Measurements from ENCODE around the gene DPP9.
"Not testable (repeated sequence)": the region's sequence is repeated elsewhere in the genome, so short reads cannot be mapped to it uniquely, and the experiment has no call there.

Gene DPP9

DNA sequence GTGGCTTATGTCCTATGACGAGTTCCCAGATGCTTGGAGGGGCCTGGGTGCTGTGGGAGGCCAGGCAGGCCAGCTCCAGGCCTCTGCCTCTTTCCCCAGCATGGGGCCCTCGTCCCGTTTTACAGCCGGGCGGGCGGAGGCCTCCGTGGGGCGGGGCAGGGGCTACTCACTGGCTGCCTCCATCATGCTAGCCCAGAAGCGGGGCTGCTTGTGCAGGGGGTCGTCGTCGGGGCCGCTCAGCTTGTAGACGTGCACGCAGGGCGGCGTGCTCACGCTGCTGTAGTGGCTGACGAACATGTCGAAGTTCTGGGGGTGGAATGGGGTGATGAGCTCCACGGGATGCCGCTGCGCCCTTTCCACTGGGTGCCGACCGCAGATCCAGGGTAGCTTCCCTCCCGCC is 35.1 kb downstream of the DPP9 start:
- DNase-seq, result no peak

DNA sequence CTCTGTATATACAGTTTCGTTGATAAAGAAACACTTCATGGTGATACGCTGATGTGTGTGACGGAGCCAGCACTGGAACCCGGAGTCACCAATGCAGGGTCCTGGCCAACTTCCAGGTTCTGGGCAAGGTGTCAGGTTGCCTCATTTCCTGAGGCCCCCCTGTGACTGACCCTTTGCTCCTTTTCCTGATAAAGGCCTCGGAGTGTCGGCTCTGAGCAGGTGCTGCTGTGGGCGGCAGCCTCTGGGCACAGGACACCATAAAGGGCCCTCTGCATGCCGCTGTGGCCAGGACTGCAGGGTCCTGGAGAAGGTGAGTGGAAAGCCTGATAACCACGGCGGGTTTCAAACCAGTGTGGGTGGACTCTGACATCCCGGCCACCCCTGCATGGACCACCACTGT is 36.2 kb downstream of the DPP9 start:
- no peak for DNase-seq

DNA sequence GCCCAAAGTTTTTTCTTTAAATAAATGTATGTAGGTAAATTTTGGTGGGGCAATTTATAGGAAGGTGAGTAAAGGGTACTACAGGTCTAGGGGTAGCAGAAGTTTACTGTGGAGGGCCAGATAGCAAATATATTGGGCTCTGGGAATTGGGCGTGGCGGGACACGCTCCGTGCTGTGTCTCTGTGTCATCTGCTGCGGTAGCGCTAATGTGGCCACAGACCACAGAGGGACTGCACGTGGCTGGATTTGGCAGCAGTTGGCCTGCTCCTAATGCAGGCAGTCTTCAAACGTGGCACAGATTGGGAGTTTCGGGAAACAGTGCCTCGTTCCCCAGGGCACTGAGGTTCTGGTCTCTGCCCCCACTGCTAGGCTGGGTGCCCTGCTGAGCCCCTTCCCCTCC is 36.9 kb downstream of the DPP9 start:
- DNase-seq, result no peak

DNA sequence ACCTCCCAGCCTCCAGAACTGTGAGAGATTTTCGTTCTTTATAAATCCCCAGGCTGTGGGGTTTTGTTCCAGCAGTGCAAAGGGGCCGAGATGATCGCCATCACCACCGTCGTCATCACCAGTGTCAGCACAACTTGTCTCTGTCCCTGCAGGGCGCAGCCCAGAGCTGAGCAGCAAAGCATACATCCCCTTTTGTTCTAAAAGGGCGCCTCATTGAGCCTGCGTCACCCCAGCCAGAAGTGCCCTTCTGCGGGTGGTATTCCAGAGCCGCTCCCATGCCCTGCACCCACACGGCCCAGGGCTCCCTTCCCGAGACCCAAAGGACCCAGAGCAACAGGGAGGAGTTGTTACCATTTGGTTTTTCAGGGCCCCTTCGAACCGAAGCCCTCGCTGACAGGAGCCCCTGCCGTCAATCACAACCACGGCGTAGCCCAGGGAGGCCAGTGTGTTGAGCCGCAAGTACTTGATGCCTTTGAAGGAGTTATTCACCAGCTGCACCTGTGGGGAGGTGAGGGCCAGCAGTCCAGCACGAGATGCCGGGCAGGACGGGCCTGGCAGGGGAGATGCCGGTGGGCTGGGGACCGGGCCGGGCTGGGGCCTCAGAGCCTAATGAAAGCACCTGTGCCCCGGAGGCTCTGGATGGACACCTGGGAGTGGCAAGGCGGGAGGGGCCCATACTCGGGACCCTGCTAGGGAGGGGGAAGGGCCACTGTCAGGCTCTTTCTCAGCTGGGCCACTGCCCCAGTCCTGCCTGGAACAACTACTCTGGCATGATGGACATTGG is 39.1 kb downstream of the DPP9 start:
- DNase-seq, result peak in 5 of 51 donors; percentile 7 to 21 (median 17)

DNA sequence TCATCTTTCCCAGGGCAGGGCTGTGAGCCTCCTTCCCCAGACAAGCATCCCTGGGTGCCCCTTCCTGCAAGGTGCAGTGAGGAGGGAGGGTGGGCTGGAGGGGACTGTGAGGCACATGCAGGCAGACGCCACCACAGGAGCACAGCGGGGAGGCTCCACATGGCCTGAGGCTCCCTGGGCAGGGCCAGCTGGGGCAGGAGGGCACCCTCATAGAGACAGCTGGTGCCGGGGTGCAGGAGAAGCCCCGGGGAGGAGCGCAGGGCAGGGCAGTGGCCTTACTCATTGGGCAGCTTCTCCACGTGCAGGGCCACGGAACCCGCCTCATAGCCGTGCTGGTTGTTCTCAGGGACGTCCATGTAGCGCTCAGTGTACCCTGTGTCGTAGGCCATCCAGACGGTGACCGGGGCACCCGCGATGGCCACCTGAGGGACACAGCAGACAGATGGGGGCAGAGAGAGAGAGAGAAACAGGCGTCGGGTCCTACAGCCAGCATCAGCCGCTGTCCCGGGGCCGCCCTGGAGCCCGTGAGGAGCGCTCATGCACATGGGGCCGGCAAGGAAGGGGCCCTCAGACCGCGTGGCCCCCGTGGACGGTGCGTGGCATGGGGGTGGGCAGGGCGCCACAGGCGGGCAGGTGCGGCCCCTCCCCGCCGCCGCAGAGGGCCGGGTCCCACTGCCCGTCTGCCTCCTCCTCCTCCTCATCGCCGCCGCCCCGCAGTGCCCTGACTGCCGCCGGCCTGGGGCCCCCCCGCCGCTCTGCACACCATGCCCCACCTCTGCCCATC is 41.0 kb downstream of the DPP9 start:
- DNase-seq, result no peak

DNA sequence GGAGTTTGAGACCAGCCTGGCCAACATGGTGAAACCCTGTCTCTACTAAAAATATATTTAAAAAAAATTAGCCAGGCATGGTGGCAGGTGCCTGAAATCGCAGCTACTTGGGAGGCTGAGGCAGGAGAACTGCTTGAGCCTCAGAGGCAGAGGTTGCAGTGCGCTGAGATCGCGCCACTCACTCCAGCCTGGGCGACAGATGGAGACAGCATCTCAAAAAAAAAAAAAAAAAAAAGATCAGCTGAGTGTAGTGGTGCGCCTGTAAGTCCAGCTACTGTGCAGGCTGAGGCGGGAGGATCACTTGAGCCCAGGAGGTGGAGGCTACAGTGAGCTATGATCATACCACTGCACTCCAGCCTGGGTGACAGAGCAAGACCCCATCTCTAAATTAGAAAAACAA is 43.6 kb downstream of the DPP9 start:
- not testable (repeated sequence) for DNase-seq

DNA sequence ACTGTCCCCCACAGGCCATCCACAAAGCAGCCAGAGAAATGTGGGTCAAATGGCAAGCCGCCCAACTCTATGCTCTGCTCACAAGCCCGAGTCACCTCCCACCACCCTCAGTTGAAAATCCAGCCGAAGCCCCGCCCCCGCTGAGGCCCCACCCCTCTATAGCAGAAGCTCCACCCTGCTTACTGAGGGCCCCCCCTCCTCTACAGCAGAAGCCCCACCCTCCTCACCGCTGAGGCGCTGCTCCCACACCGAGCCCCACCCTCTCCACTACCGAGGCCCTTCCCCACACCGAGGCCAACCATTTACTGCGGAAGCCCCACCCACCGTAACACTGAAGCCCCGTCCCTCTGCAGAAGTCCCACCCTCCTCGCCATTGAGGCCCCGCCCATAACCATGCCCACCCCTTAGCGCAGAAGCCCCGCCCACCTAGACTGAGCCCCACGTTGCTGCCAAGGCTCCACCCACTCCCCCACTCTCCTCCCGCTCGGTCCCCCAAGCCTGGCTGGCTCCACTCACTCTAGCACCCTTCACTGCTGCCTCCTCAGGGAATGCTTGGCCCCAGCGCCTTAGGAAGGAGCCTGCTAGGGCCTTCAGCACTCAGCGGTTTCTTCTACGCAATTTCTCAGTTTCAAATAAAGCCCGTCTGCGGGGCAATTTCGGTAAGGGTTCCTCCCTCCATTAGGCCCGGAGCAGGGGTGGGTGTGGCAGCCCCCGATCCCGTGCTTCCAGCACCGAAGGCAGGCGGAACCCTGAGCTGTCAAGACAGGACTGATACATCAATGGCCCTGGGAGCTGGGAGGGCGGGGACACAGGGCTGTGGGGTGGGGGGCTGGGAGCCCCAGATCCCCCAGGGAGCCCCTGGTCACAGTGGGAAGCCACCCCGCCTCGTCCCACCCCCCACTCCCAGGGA is 44.5 kb downstream of the DPP9 start:
- DNase-seq, result no peak

DNA sequence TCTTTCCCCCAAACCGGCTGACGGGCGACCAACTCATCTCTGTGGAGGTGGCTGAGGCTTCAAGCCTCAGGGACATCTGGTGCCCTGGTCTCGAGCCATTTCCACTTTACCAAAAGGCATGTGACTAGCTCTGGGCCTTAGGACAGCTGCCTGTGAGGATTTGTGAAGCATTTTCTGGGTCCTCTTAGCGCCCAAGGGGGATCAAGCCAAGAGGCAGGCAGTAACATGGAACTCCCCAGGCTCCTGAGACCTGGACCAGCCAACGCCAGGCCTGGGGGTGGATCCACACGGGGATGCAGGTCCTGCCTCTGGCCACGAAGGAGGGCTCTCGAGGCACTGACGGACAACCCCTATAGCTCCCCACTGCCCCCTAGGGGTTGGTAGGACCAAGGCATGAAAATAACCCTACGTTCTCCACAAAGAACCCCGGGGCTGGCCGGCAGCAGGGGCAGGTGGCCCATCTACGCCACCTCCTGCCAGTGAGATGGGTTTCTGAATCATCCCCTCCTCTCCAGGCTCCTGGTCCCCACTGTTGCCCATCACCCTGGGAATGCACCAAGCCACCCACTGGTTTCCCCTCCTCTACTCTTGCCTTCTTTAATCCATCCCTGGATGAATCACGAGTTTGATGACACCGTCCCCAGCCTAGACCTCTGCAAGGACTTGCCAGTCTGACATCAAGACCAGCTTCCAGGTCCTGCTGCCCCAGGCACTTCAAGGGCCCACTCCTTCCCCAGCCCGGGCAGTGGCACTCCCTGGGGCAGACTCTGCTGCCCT is 46.5 kb downstream of the DPP9 start:
- peak in 6 of 51 donors; percentile 9 to 32 (median 16) for DNase-seq

DNA sequence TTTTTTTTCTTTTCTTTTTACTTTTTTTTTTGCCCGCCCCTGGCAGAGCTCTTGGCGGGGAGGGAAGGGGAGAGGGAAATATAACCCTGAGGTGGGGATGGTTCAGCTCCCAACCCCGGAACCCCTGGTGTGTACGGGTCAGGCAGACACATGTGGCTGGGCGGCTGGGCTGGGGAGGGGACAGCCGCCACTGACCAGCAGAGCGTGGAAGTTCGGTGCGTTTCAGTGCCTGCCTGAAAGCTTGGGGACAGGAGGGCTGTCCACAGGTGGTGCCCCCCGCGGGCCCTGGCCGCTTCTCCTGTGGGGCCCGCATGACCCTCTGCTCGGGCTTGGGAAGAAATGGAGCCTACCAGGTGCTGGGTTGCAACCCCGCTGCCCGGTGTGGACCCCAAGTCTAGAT is 48.3 kb downstream of the DPP9 start:
- DNase-seq, result no peak

DNA sequence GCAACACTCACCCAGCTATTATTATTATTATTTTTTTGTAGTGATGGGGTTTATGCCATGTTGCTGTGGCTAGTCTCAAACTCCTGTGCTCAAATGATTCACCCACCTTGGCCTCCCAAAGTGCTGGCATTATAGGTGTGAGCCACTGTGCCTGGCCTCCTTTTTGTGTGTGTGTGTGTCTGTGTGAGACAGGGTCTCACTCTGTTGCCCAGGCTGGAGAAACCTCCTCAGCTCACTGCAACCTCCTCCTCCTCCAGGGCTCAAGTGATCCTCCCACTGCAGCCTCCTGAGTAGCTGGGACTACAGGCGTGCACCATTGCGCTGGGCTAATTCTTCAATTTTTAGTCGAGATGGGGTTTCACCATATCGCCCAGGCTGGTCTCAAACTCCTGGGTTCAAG is 49.9 kb downstream of the DPP9 start:
- DNase-seq, result no peak

DNA sequence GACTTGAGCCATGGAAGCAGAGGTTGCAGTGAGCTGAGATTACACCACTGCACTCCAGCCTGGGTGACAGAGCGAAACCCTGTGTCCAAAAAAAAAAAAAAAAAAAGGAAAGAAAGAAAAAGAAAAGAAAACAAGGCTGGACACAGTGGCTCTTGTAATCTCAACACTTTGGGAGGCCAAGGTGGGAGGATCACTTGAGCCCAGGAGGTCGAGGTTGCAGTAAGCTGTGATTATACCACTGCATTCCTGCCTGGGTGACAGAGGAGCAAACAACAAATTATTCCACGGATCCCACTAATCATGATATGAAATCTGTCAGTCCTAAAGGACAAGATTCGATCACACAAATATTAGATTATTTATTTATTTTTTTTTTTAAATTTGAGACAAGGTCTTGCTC is 50.4 kb downstream of the DPP9 start:
- no peak for DNase-seq

DNA sequence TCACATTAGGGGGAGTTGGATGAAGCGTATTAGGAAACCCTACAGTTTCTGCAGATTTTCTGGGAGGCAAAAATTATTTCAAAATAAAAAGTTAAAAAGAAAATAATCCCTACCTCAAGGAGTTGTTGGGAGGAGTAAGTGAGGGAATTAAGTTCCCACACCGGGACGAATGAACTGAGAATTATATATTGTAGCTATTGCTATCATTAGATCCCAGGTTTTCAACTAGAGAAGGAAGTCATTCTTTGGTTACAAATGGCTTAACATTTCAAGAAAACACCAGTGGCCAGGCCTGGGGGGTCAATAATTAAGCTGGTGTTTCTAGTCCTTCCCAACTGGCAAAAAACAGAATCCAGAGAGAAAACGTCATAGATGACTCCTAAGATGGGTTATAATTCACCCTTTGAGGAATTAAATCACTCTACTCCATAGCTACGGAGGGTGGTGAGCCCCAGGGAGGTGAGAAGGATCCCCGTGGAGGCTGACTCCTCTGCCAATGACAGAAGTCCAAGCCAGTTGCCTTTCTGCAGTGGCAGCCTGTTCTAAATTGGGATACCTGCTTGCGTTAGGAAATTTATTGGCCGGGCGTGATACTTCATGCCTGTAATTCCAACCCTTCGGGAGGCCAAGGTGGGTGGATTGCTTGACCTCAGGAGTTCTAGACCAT is 52.3 kb downstream of the DPP9 start:
- DNase-seq, result no peak

DNA sequence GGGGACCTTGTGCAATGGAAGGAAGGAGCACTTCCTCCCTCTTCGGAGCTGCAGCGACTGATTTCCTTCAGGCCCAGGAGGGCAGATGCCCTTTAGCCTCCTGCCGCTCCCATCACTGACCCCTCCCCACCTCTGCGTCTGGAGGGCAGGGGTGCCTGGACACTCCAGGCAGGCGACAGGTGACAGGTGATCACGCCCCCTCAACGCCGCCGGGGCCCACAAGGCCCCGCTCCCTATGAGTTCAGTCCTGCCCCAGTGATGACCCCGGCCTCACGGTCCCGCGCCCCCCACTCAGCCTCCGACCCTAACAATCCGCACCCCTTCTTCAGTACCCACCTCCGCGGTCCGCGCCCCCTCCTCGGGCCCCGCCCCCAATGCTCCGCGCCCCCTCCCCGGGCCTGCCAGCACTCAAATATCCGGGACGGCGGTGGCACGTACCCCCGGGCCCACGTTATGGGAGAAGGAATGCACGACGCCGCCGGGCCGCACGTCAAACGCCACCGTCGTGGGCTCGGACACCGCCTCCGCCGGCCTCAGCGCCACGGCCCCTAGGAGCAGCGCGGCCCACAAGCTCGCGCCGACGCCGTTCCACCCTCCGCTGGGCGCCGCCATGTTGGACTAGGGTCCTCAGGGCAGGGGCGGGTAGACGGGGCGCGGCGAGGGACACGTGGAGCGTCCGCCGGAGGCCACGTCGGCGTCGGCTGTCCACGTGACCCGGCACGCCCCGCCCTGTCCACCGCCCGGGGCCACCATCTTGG is 53.7 kb downstream of the DPP9 start, which contains the start of gene MYDGF:
TSS of gene MYDGF (minus strand) at position 620 of the 758 bp plus-strand sequence. CDS start at position 612, 8 bp downstream.
- DNase-seq, result peak in 50 of 51 donors; percentile 25 to 93 (median 82)

DNA sequence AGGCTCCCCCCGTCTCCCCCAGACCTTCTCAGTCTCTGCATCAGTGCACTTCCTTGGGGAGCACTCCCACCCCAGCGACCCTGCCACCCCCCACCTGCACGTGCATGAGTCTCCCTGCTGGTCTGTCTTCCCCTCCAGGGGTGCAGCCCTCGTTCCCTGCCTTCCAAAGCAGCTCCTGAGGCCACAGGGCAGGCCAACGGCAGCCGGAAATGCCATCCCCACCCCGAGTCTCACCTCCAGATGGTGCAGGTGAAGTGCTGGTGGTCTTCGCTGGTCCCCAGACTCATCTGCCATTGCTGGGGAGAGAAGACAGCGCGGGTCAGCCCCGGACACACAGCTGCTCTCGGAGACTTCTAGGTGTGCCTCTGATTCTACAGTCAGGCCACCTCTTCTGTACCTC is 59.0 kb downstream of the DPP9 start:
- no peak for DNase-seq

DNA sequence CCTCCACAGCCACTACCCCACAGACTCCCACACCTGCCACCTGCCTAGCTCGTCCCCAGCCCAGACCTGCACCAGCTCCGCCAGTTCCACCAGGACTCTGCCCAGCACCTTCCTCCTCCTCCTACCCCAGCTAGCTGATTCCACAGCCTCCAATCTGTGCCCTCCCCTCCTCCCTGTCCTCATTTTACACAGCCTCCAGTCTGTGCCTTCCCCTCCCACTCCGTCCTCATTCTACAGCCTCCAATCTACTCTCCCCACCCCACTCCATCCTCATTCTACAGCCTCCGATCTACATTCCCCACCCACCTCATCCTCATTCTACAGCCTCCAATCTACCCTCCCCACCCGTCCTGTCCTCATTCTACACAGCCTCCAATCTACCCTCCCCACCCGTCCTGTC is 60.8 kb downstream of the DPP9 start:
- no peak for DNase-seq

DNA sequence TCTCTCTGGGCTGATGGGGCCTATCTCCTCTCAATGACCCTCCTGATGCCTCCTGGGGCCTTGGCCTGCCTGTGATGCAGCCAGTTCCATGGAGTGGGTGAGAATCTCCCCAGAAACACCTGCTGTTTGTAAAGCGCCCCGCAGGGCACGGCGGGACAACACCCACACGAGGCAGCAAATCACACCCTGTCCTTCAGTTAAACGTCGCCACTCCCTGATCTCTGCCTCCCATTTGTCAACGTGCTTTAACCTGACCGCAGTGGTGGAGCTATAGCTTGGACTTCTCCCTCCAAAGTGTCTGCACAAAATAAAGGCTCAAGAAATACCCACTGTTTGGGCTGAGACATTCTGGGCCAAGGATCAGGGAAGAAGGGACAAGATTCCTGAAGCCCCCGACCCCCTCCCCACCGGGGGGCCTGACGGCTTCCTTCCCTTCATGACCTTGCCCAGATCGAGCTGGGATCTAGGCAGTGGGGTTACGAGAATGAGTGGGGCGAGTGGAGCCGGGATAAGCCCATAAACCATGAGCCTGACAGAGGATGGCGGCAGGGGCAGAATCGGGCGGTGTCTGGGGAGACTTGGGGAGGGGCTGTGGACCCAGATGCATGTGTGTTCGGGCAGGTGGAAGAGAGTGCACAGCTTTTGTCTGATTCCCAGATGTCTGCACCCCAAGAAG is 61.5 kb downstream of the DPP9 start:
- no peak for DNase-seq

DNA sequence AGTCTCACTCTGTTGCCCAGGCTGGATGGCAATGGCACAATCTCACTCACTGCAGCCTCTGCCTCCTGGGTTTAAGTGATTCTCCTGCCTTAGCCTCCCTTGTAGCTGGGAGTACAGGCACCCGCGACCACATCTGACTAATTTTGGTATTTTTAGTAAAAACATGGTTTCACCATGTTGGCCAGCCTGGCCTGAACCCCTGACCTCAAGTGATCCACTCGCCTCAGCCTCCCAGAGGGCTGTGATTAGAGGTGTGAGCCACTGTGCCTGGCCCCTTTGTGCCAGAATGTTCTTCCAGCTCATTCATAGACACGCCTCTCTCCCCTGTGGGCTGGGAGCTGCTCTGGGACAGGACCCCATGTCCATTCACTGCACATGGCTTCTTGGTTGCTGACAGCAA is 62.6 kb downstream of the DPP9 start:
- DNase-seq, result no peak

DNA sequence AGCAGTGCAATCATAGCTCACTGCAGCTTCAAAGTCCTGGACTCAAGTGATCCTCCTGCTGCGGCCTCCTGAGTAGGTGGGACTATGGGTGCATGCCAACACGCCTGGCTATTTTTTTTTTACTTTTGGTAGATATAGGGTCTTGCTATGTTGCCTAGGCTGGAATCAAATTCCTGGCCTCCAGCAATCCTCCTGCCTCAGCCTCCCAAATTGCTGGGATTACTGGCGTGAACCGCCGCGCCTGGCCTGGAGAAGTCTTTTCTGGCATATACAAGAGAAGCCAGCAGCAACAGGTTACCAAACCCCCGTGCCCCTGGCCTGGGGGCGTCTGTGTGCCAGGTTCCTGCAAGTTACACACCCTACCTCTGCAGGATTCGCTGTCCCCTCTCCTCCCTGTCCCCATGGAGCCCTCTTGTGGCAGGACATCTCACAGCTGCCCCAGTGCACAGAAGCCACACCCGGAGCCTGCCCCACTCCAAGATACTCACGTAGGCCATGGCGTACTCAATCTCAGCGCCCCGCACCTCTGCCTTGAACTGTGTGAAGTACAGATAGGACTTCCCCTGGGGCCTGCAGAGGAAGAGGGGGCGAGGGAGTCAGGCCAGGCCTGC is 63.4 kb downstream of the DPP9 start:
- no peak for DNase-seq

DNA sequence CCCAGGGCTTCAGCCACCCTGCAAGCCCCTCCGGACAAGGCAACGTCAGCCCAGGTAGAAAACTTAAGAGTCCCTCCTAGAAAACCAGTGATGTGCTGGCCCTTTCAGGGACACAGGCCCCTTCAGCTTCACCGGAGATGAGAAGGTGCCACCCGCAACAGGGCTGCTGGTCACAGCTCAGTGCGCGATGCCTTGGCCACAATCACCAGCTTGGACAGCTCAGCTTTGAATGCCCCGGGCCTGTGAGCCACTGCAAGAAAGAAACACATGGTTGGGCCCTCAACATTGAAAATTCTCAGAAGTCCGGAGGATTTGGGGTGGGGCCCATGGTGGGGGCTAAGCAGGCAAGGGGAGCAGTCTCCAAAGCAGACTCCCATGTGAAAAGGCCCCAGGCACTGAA is 65.8 kb downstream of the DPP9 start:
- no peak for DNase-seq

Data from hypothalamus (tissue), 51 donors.